ENCODE results near the gene FBXO31. TPM values are rescaled to one million over a fixed set of nuclear protein-coding genes. Genes with fewer than 3 reads are reported as not detected.

The FBXO31 gene
- polyA plus RNA-seq, 1 donor from 2014 or later = 20.6 TPM

DNA sequence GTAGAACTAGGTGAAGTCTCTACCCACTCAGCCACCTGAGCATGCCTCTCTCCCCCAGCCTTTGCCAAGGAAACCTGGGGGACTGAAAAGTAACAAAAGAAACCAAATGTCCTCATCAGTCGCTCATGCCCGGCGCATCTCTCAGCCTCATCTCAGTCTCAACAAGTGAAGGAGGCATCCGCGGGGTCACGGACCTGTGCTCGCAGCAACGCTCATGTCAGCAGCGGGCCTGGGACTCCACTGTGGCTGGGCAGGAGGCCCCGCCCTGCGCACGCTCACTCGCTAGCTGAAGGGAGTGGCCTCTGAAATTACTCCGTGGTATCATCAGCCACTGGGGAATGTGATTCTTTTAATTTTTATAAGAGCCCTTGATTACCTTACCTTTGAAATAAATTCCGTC is 39.9 kb upstream of the FBXO31 start:
- no peaks in the 10 kb centered on the region for H3K9me2 ChIP-seq (ENCODE audit: insufficient read depth, low read length)
- H4K20me1 ChIP-seq (ENCODE audit: insufficient read depth) = no peaks in the 10 kb centered on the region
- H3K27me3 ChIP-seq (ENCODE audit: insufficient read depth, low read depth, low read length) = no peaks in the 10 kb centered on the region
- H3K4me2 ChIP-seq (ENCODE audit: low read length) = no peak overlapping the region
- TF ChIP-seq EZH2 (IDR thresholded peaks at IDR 0.05; ENCODE audit: borderline replicate concordance, insufficient read depth, low read length, poor library complexity, severe bottlenecking) (no peak), EP300 (conservative IDR thresholded peaks at IDR 0.05; ENCODE audit: poor library complexity, severe bottlenecking) (no peak), MXI1 (conservative IDR thresholded peaks at IDR 0.05; ENCODE audit: poor library complexity, severe bottlenecking) (no peak), TAF1 (IDR thresholded peaks at IDR 0.05; ENCODE audit: low read depth) (no peak), RAD21 (conservative IDR thresholded peaks at IDR 0.05) (no peak), POLR2AphosphoS5 (IDR thresholded peaks at IDR 0.05) (no peak), SMC3 (conservative IDR thresholded peaks at IDR 0.05; ENCODE audit: poor library complexity) (no peak)
- TF ChIP-seq, protein P1, sequence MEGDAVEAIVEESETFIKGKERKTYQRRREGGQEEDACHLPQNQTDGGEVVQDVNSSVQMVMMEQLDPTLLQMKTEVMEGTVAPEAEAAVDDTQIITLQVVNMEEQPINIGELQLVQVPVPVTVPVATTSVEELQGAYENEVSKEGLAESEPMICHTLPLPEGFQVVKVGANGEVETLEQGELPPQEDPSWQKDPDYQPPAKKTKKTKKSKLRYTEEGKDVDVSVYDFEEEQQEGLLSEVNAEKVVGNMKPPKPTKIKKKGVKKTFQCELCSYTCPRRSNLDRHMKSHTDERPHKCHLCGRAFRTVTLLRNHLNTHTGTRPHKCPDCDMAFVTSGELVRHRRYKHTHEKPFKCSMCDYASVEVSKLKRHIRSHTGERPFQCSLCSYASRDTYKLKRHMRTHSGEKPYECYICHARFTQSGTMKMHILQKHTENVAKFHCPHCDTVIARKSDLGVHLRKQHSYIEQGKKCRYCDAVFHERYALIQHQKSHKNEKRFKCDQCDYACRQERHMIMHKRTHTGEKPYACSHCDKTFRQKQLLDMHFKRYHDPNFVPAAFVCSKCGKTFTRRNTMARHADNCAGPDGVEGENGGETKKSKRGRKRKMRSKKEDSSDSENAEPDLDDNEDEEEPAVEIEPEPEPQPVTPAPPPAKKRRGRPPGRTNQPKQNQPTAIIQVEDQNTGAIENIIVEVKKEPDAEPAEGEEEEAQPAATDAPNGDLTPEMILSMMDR (IDR thresholded peaks at IDR 0.05; ENCODE audit: poor library complexity, severe bottlenecking) = no peak
- TF ChIP-seq, protein P2, sequence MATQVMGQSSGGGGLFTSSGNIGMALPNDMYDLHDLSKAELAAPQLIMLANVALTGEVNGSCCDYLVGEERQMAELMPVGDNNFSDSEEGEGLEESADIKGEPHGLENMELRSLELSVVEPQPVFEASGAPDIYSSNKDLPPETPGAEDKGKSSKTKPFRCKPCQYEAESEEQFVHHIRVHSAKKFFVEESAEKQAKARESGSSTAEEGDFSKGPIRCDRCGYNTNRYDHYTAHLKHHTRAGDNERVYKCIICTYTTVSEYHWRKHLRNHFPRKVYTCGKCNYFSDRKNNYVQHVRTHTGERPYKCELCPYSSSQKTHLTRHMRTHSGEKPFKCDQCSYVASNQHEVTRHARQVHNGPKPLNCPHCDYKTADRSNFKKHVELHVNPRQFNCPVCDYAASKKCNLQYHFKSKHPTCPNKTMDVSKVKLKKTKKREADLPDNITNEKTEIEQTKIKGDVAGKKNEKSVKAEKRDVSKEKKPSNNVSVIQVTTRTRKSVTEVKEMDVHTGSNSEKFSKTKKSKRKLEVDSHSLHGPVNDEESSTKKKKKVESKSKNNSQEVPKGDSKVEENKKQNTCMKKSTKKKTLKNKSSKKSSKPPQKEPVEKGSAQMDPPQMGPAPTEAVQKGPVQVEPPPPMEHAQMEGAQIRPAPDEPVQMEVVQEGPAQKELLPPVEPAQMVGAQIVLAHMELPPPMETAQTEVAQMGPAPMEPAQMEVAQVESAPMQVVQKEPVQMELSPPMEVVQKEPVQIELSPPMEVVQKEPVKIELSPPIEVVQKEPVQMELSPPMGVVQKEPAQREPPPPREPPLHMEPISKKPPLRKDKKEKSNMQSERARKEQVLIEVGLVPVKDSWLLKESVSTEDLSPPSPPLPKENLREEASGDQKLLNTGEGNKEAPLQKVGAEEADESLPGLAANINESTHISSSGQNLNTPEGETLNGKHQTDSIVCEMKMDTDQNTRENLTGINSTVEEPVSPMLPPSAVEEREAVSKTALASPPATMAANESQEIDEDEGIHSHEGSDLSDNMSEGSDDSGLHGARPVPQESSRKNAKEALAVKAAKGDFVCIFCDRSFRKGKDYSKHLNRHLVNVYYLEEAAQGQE (IDR thresholded peaks at IDR 0.05; ENCODE audit: borderline replicate concordance) = no peak
- H3F3A ChIP-seq (ENCODE audit: insufficient read depth, low read length, poor library complexity, severe bottlenecking) = no peaks in the 10 kb centered on the region
- H3K9ac ChIP-seq (ENCODE audit: low read length) = no peak overlapping the region
- no peaks in the 10 kb centered on the region for H3K9me3 ChIP-seq (ENCODE audit: low read length)
- H3K79me2 ChIP-seq (replicated peaks; ENCODE audit: insufficient read depth, low read length) = no peaks in the 10 kb centered on the region
- no peak overlapping the region for H2AFZ ChIP-seq (ENCODE audit: low read depth, low read length)
- no peak overlapping the region for H3K4me3 ChIP-seq (ENCODE audit: low read length)
- H3K27ac ChIP-seq (ENCODE audit: low read length) = no peak overlapping the region
- H3K36me3 ChIP-seq (ENCODE audit: insufficient read depth, low read length) = no peaks in the 10 kb centered on the region

DNA sequence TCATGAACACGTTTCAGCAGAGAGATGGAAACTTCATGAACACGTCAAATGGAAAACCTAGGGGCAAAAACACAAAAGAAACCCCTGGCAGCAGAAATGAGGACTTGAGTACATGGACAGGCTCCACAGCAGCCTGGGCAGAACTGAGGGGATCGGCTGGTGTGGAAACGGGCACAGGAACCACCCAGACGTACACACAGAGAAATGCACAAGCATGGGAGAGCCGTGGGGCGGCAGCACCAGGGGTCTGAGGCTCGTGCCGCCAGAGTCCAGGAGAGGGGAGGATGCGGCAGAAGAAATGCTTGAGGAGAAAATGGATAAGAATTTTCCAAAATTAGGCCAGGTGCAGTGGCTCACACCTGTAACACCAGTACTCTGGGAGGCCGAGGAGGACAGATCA is 38.5 kb upstream of the FBXO31 start:
- no peaks in the 10 kb centered on the region for H3F3A ChIP-seq (ENCODE audit: insufficient read depth, low read length, poor library complexity, severe bottlenecking)
- TF ChIP-seq EP300 (conservative IDR thresholded peaks at IDR 0.05; ENCODE audit: poor library complexity, severe bottlenecking) = no peak
- TF ChIP-seq EZH2 (IDR thresholded peaks at IDR 0.05; ENCODE audit: borderline replicate concordance, insufficient read depth, low read length, poor library complexity, severe bottlenecking) = no peak
- TF ChIP-seq MXI1 (conservative IDR thresholded peaks at IDR 0.05; ENCODE audit: poor library complexity, severe bottlenecking) = no peak
- TF ChIP-seq POLR2AphosphoS5 (IDR thresholded peaks at IDR 0.05) = no peak
- no peak for TF ChIP-seq TAF1 (IDR thresholded peaks at IDR 0.05; ENCODE audit: low read depth)
- no peak for TF ChIP-seq SMC3 (conservative IDR thresholded peaks at IDR 0.05; ENCODE audit: poor library complexity)
- TF ChIP-seq RAD21 (conservative IDR thresholded peaks at IDR 0.05) = no peak
- TF ChIP-seq, protein P2 (IDR thresholded peaks at IDR 0.05; ENCODE audit: borderline replicate concordance) = no peak
- TF ChIP-seq, protein P1 (IDR thresholded peaks at IDR 0.05; ENCODE audit: poor library complexity, severe bottlenecking) = no peak
- no peak overlapping the region for H3K4me3 ChIP-seq (ENCODE audit: low read length)
- H4K20me1 ChIP-seq (ENCODE audit: insufficient read depth) = no peaks in the 10 kb centered on the region
- H2AFZ ChIP-seq (ENCODE audit: low read depth, low read length) = no peak overlapping the region
- H3K79me2 ChIP-seq (replicated peaks; ENCODE audit: insufficient read depth, low read length) = no peaks in the 10 kb centered on the region
- no peaks in the 10 kb centered on the region for H3K36me3 ChIP-seq (ENCODE audit: insufficient read depth, low read length)
- no peaks in the 10 kb centered on the region for H3K9me2 ChIP-seq (ENCODE audit: insufficient read depth, low read length)
- no peak overlapping the region for H3K9ac ChIP-seq (ENCODE audit: low read length)
- H3K27me3 ChIP-seq (ENCODE audit: insufficient read depth, low read depth, low read length) = no peaks in the 10 kb centered on the region
- no peak overlapping the region for H3K4me2 ChIP-seq (ENCODE audit: low read length)
- H3K27ac ChIP-seq (ENCODE audit: low read length) = no peak overlapping the region
- no peaks in the 10 kb centered on the region for H3K9me3 ChIP-seq (ENCODE audit: low read length)
